ENCODE results near the gene STING1. TPM values are rescaled to one million over a fixed set of nuclear protein-coding genes. Genes with fewer than 3 reads are reported as not detected.
"Not testable (repeated sequence)": the region's sequence is repeated elsewhere in the genome, so short reads cannot be mapped to it uniquely, and the experiment has no call there.

The STING1 gene
- total RNA-seq, 1 experiment from 2014 or later, result 0.21 TPM

- peak; percentile 62 for DNase-seq
- Histone ChIP-seq H3K27me3 (ENCODE audit: control insufficient read depth, insufficient read depth, low read length) (no peaks in the 10 kb centered on the region), H3K4me3 (ENCODE audit: insufficient read depth, low read depth, low read length) (no peak overlapping the region), H3K36me3 (replicated peaks; ENCODE audit: control insufficient read depth, insufficient read depth, low read length) (no peaks in the 10 kb centered on the region)
Measured at GRCh38 chr5:139481580-139482049, 943 bp downstream of the STING1 start.

GRCh38 chr5:139481122-139481533 is 1.4 kb downstream of the STING1 start:
- no peak for DNase-seq
- H3K36me3 ChIP-seq (replicated peaks; ENCODE audit: control insufficient read depth, insufficient read depth, low read length), result no peaks in the 10 kb centered on the region
- no peaks in the 10 kb centered on the region for H3K27me3 ChIP-seq (ENCODE audit: control insufficient read depth, insufficient read depth, low read length)
- H3K4me3 ChIP-seq (ENCODE audit: insufficient read depth, low read depth, low read length), result no peak overlapping the region

- DNase-seq; H3K27me3 ChIP-seq (ENCODE audit: control insufficient read depth, insufficient read depth, low read length); H3K36me3 ChIP-seq (replicated peaks; ENCODE audit: control insufficient read depth, insufficient read depth, low read length); H3K4me3 ChIP-seq (ENCODE audit: insufficient read depth, low read depth, low read length): not testable (repeated sequence)
Measured at GRCh38 chr5:139479729-139480128, 2.8 kb downstream of the STING1 start.

GRCh38 chr5:139478657-139479423 is 3.7 kb downstream of the STING1 start:
- H3K27me3 ChIP-seq (ENCODE audit: control insufficient read depth, insufficient read depth, low read length); H3K4me3 ChIP-seq (ENCODE audit: insufficient read depth, low read depth, low read length); H3K36me3 ChIP-seq (replicated peaks; ENCODE audit: control insufficient read depth, insufficient read depth, low read length); DNase-seq: not testable (repeated sequence)

- H3K27me3 ChIP-seq (ENCODE audit: control insufficient read depth, insufficient read depth, low read length), result no peaks in the 10 kb centered on the region
- no peak overlapping the region for H3K4me3 ChIP-seq (ENCODE audit: insufficient read depth, low read depth, low read length)
- DNase-seq, result no peak
- H3K36me3 ChIP-seq (replicated peaks; ENCODE audit: control insufficient read depth, insufficient read depth, low read length), result no peaks in the 10 kb centered on the region
Measured at GRCh38 chr5:139475865-139476617, 6.5 kb downstream of the STING1 start.

- Histone ChIP-seq H3K36me3 (replicated peaks; ENCODE audit: control insufficient read depth, insufficient read depth, low read length) (no peaks in the 10 kb centered on the region), H3K27me3 (ENCODE audit: control insufficient read depth, insufficient read depth, low read length) (no peaks in the 10 kb centered on the region), H3K4me3 (ENCODE audit: insufficient read depth, low read depth, low read length) (no peak overlapping the region)
- DNase-seq, result no peak
Measured at GRCh38 chr5:139474890-139475791, 7.4 kb downstream of the STING1 start.

GRCh38 chr5:139473565-139473964 is 9.0 kb downstream of the STING1 start:
- Histone ChIP-seq H3K27me3 (ENCODE audit: control insufficient read depth, insufficient read depth, low read length) (no peaks in the 10 kb centered on the region), H3K36me3 (replicated peaks; ENCODE audit: control insufficient read depth, insufficient read depth, low read length) (no peaks in the 10 kb centered on the region), H3K4me3 (ENCODE audit: insufficient read depth, low read depth, low read length) (no peak overlapping the region)
- no peak for DNase-seq

GRCh38 chr5:139473105-139473504 is 9.5 kb downstream of the STING1 start:
- no peak overlapping the region for H3K4me3 ChIP-seq (ENCODE audit: insufficient read depth, low read depth, low read length)
- DNase-seq, result peak; percentile 86
- no peaks in the 10 kb centered on the region for H3K36me3 ChIP-seq (replicated peaks; ENCODE audit: control insufficient read depth, insufficient read depth, low read length)
- H3K27me3 ChIP-seq (ENCODE audit: control insufficient read depth, insufficient read depth, low read length), result no peaks in the 10 kb centered on the region

- Histone ChIP-seq H3K36me3 (replicated peaks; ENCODE audit: control insufficient read depth, insufficient read depth, low read length) (no peaks in the 10 kb centered on the region), H3K27me3 (ENCODE audit: control insufficient read depth, insufficient read depth, low read length) (no peaks in the 10 kb centered on the region), H3K4me3 (ENCODE audit: insufficient read depth, low read depth, low read length) (no peak overlapping the region)
- no peak for DNase-seq
Measured at GRCh38 chr5:139472386-139473030, 10.1 kb downstream of the STING1 start.

GRCh38 chr5:139470821-139471300 is 11.7 kb downstream of the STING1 start, which contains the start of gene SMIM33:
TSS of gene SMIM33 (plus strand) at chr5:139471004. CDS start at chr5:139471122, 118 bp downstream.
- DNase-seq, result no peak
- Histone ChIP-seq H3K36me3 (replicated peaks; ENCODE audit: control insufficient read depth, insufficient read depth, low read length) (no peaks in the 10 kb centered on the region), H3K27me3 (ENCODE audit: control insufficient read depth, insufficient read depth, low read length) (no peaks in the 10 kb centered on the region), H3K4me3 (ENCODE audit: insufficient read depth, low read depth, low read length) (no peak within 1 kb of the TSS)

- Histone ChIP-seq H3K4me3 (ENCODE audit: insufficient read depth, low read depth, low read length) (no peak overlapping the region), H3K36me3 (replicated peaks; ENCODE audit: control insufficient read depth, insufficient read depth, low read length) (no peaks in the 10 kb centered on the region), H3K27me3 (ENCODE audit: control insufficient read depth, insufficient read depth, low read length) (no peaks in the 10 kb centered on the region)
- peak; percentile 68 for DNase-seq
Measured at GRCh38 chr5:139468421-139468931, 14.1 kb downstream of the STING1 start.

GRCh38 chr5:139462586-139463276 is 19.8 kb downstream of the STING1 start, which contains the start of gene ECSCR:
TSS of gene ECSCR (minus strand) at chr5:139462743. CDS start at chr5:139462670, 73 bp downstream.
- Histone ChIP-seq H3K36me3 (replicated peaks; ENCODE audit: control insufficient read depth, insufficient read depth, low read length) (no peaks in the 10 kb centered on the region), H3K27me3 (ENCODE audit: control insufficient read depth, insufficient read depth, low read length) (no peaks in the 10 kb centered on the region), H3K4me3 (ENCODE audit: insufficient read depth, low read depth, low read length) (no peak within 1 kb of the TSS)
- DNase-seq, result peak; percentile 57

GRCh38 chr5:139461698-139462097 is 20.9 kb downstream of the STING1 start:
- H3K27me3 ChIP-seq (ENCODE audit: control insufficient read depth, insufficient read depth, low read length), result no peaks in the 10 kb centered on the region
- H3K36me3 ChIP-seq (replicated peaks; ENCODE audit: control insufficient read depth, insufficient read depth, low read length), result no peaks in the 10 kb centered on the region
- no peak overlapping the region for H3K4me3 ChIP-seq (ENCODE audit: insufficient read depth, low read depth, low read length)
- peak; percentile 32 for DNase-seq

Measured in H7 (cell line).